Endodermal cell (in vitro differentiated cells): ENCODE data around the gene GSG1L. TPM values are rescaled to one million over a fixed set of nuclear protein-coding genes. Genes with fewer than 3 reads are reported as not detected.

Experiments used
- DNase-seq: peaks from one replicate; pipeline ENCODE4 v3.0.0-alpha.2; 2017
- H3K27ac ChIP-seq: 2 replicates; pipeline ENCODE4 v1.5.1; 2013; ENCODE audit warnings: mild to moderate bottlenecking, low read depth, low read length, moderate library complexity
- H3K27me3 ChIP-seq: 2 replicates; pipeline ENCODE4 v1.6.1; 2013; ENCODE audit warnings: mild to moderate bottlenecking, low read length, moderate library complexity; ENCODE audit not compliant: insufficient read depth, control insufficient read depth, poor library complexity, severe bottlenecking
- H3K36me3 ChIP-seq: 2 replicates; pipeline ENCODE4 v1.7.0; 2013; ENCODE audit warnings: mild to moderate bottlenecking, low read length, moderate library complexity; ENCODE audit not compliant: control insufficient read depth, insufficient read depth
- H3K4me1 ChIP-seq: one replicate; pipeline ENCODE4 v1.7.0; 2013; ENCODE audit warnings: low read length; ENCODE audit not compliant: control insufficient read depth, insufficient read depth
- H3K4me3 ChIP-seq: 2 replicates; pipeline ENCODE4 v1.5.1; 2013; ENCODE audit warnings: mild to moderate bottlenecking, low read length, moderate library complexity
- H3K9ac ChIP-seq: 2 replicates; pipeline ENCODE4 v1.6.1; 2013; ENCODE audit warnings: mild to moderate bottlenecking, low read length, moderate library complexity; ENCODE audit not compliant: poor library complexity, severe bottlenecking; ENCODE audit errors: extremely low read depth
- H3K9me3 ChIP-seq: 2 replicates; pipeline ENCODE4 v1.6.1; 2013; ENCODE audit warnings: mild to moderate bottlenecking, low read length, moderate library complexity; ENCODE audit not compliant: control insufficient read depth
- H3K27ac Mint-ChIP-seq: 2 replicates; pipeline ENCODE4 v1.8.0; 2020; ENCODE audit warnings: mixed read lengths
- H3K27me3 Mint-ChIP-seq: 2 replicates; pipeline ENCODE4 v1.8.0; 2021; ENCODE audit warnings: mild to moderate bottlenecking, mixed read lengths; ENCODE audit not compliant: insufficient read depth
- H3K36me3 Mint-ChIP-seq: 2 replicates; pipeline ENCODE4 v1.8.0; 2020; ENCODE audit warnings: low read depth, mixed read lengths
- H3K4me1 Mint-ChIP-seq: 2 replicates; pipeline ENCODE4 v1.8.0; 2020; ENCODE audit warnings: mixed read lengths
- H3K4me3 Mint-ChIP-seq: 2 replicates; pipeline ENCODE4 v1.8.0; 2020; ENCODE audit warnings: mild to moderate bottlenecking, moderate library complexity, mixed read lengths
- H3K9me3 Mint-ChIP-seq: 2 replicates; pipeline ENCODE4 v1.8.0; 2020; ENCODE audit warnings: mild to moderate bottlenecking, mixed read lengths
- WGBS, 2 experiments: methylation state at CpG; one replicate each; pipeline versions ENCODE4 v1.1.5 to v1.1.7; 2013; ENCODE audit warnings: missing lambda C conversion rate in 2 of 2, mixed read lengths in 1 of 2; ENCODE audit not compliant: insufficient coverage in 1 of 2, insufficient read length in 1 of 2; 5-methylcytosine and 5-hydroxymethylcytosine counted together
- total RNA-seq, 2 donors: library from RNA; stranded (reverse); fragmentation: NEBNext Ultra II Directional in 1 of 2; extraction: Animal tissue kit (Norgen Biotek cat#: 25700) in 1 of 2; gene quantifications; 2 replicates in 1 of 2; 3 replicates in 1 of 2; pipeline ENCODE4 v1.2.1, GENCODE V29; 2021
- TF ChIP-seq, protein P1 (sequence below): fragments of 200-600 bp; sonication (generic); conservative IDR thresholded peaks from 2 replicates; pipeline ENCODE4 v1.5.0; 2021; ENCODE audit warnings: antibody characterized with exemption, mild to moderate bottlenecking

GSG1L gene
- total RNA-seq, 2 donors from 2014 or later, result 0.24 TPM; not detected in 1

GRCh38 chr16:28052274-28053128, 11.0 kb downstream of the GSG1L start:
- no peak overlapping the region for H3K9ac ChIP-seq
- H3K4me3 ChIP-seq, result no peak overlapping the region
- H3K27ac Mint-ChIP-seq, result no peak overlapping the region
- H3K4me1 ChIP-seq, result no peaks in the 10 kb centered on the region
- no peaks in the 10 kb centered on the region for H3K9me3 ChIP-seq
- peaks cover 5% of the 10 kb centered on the region for H3K9me3 Mint-ChIP-seq
- peaks cover 12% of the 10 kb centered on the region for H3K27me3 Mint-ChIP-seq
- TF ChIP-seq, protein P1, sequence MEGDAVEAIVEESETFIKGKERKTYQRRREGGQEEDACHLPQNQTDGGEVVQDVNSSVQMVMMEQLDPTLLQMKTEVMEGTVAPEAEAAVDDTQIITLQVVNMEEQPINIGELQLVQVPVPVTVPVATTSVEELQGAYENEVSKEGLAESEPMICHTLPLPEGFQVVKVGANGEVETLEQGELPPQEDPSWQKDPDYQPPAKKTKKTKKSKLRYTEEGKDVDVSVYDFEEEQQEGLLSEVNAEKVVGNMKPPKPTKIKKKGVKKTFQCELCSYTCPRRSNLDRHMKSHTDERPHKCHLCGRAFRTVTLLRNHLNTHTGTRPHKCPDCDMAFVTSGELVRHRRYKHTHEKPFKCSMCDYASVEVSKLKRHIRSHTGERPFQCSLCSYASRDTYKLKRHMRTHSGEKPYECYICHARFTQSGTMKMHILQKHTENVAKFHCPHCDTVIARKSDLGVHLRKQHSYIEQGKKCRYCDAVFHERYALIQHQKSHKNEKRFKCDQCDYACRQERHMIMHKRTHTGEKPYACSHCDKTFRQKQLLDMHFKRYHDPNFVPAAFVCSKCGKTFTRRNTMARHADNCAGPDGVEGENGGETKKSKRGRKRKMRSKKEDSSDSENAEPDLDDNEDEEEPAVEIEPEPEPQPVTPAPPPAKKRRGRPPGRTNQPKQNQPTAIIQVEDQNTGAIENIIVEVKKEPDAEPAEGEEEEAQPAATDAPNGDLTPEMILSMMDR, result no peak
- peaks cover 20% of the 10 kb centered on the region for H3K27me3 ChIP-seq
- WGBS, 2 experiments, result 76 to 88% methylated on average over 6 to 8 of the region's 8 CpGs
- no peaks in the 10 kb centered on the region for H3K36me3 ChIP-seq
- no peaks in the 10 kb centered on the region for H3K4me1 Mint-ChIP-seq
- DNase-seq, result no peak
- no peak overlapping the region for H3K27ac ChIP-seq
- no peaks in the 10 kb centered on the region for H3K36me3 Mint-ChIP-seq
- H3K4me3 Mint-ChIP-seq, result no peak overlapping the region

DNA sequence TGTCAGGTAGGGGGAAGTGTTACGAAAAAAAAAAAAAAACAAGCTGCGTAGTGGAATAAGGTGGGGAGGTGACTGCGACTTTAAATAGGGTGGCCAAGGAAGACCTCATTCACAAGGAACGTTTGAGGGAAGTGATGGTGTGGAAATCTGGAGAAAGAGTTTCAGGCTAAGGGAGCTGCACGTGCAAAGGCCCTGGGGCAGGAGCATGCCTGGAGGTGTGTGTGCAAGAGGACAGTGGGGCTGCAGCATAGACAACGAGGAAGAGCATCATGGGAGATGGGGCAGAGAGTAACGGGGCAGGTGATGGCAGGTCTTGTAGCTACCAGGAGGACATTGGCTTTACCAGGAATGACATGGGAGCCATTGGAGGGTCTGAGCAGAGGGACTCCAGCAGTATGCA, 12.0 kb downstream of the GSG1L start:
- Mint-ChIP-seq H3K36me3 (no peaks in the 10 kb centered on the region), H3K27me3 (peaks cover 8% of the 10 kb centered on the region)

GRCh38 chr16:28042811-28043210, 20.7 kb downstream of the GSG1L start:
- no peaks in the 10 kb centered on the region for H3K4me1 ChIP-seq
- H3K4me3 Mint-ChIP-seq, result no peak overlapping the region
- TF ChIP-seq, protein P1, result no peak
- H3K27ac Mint-ChIP-seq, result no peak overlapping the region
- H3K9me3 ChIP-seq, result no peaks in the 10 kb centered on the region
- H3K9me3 Mint-ChIP-seq, result no peaks in the 10 kb centered on the region
- H3K36me3 Mint-ChIP-seq, result no peaks in the 10 kb centered on the region
- H3K36me3 ChIP-seq, result no peaks in the 10 kb centered on the region
- no peak overlapping the region for H3K9ac ChIP-seq
- no peaks in the 10 kb centered on the region for H3K4me1 Mint-ChIP-seq
- H3K27ac ChIP-seq, result no peak overlapping the region
- DNase-seq, result no peak
- H3K27me3 ChIP-seq, result peaks cover 38% of the 10 kb centered on the region
- 90 to 91% methylated on average over 8 of the region's 8 CpGs for WGBS, 2 experiments
- no peak overlapping the region for H3K4me3 ChIP-seq
- peaks cover 13% of the 10 kb centered on the region for H3K27me3 Mint-ChIP-seq

More for the DNA sequence above, 12.0 kb downstream of the GSG1L start:
- peaks cover 25% of the 10 kb centered on the region for H3K27me3 ChIP-seq
- Mint-ChIP-seq H3K27ac (no peak overlapping the region), H3K4me1 (no peaks in the 10 kb centered on the region), H3K9me3 (peaks cover 5% of the 10 kb centered on the region), H3K4me3 (no peak overlapping the region)
- H3K9ac ChIP-seq, result no peak overlapping the region
- no peaks in the 10 kb centered on the region for H3K9me3 ChIP-seq
- no peak for DNase-seq
- 83 to 89% methylated on average over 7 of the region's 7 CpGs for WGBS, 2 experiments
- H3K4me1 ChIP-seq, result no peaks in the 10 kb centered on the region
- H3K27ac ChIP-seq, result no peak overlapping the region
- H3K4me3 ChIP-seq, result no peak overlapping the region
- TF ChIP-seq, protein P1, result no peak
- H3K36me3 ChIP-seq, result no peaks in the 10 kb centered on the region
